ENCODE results near the gene JOSD2. TPM values are rescaled to one million over a fixed set of nuclear protein-coding genes. Genes with fewer than 3 reads are reported as not detected.

JOSD2 gene, protein sequence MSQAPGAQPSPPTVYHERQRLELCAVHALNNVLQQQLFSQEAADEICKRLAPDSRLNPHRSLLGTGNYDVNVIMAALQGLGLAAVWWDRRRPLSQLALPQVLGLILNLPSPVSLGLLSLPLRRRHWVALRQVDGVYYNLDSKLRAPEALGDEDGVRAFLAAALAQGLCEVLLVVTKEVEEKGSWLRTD
- total RNA-seq = 19.4 and 22.8 TPM in 2 replicates

DNA sequence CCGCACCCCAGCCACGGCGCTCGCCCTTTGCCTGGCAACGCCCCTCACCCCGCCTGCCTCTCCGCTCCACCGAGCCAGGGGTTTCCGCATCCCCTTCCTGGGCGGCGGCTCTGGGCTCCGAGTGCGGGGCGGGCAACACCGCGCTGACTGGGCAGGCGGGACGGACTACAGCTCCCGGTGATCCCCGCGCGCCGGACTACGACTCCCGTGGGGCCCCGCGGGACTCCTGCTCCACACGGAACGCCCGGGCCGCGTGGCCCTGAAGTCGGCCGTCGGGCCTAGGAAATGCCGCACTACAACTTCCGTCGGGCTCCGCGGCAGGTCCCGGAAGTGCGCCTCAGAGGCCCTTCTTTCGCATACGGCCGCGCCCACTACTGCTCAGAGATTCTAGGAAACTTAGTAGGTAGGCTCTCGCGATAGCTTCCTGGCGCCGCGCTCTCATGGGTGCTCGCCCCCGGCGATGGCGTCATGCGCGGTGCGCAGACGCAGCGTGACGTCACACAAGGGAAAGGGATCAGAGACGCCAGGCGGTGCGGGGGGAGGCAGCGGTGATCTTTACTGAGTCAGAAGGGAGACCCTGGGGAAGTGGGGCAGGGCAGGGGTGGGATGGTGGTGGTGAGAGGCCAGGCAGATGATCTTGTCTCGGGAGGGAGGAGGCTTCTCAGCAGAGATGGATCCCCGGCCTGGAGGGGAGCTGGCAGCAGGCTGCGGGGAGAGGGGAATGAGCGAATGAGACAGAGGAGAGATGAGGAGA lies at the start of gene JOSD2:
JOSD2 (minus strand) TSS at position 123 of the 754 bp plus-strand sequence. CDS start 760 bp downstream, outside the sequence.
- H3K4me1 ChIP-seq (ENCODE audit: insufficient read depth, low read length) = peaks cover 8% of the 10 kb centered on the region
- peak within 1 kb of the TSS; percentile 51 for H3K27ac ChIP-seq (ENCODE audit: low read depth, low read length)
- H3K4me3 ChIP-seq (ENCODE audit: insufficient read depth, low read length) = peak within 1 kb of the TSS; percentile 96
- H2AFZ ChIP-seq (ENCODE audit: low read length) = peak within 1 kb of the TSS; percentile 90
- no peaks in the 10 kb centered on the region for H4K20me1 ChIP-seq (ENCODE audit: insufficient read depth, low read length)
- H3K36me3 ChIP-seq (ENCODE audit: insufficient read depth, low read length) = no peaks in the 10 kb centered on the region
- no peaks in the 10 kb centered on the region for H3K9me3 ChIP-seq (ENCODE audit: low read depth, low read length)
- no peaks in the 10 kb centered on the region for H3K27me3 ChIP-seq (ENCODE audit: insufficient read depth, low read length)
- H3K4me2 ChIP-seq (ENCODE audit: insufficient read depth, low read length) = peak within 1 kb of the TSS; percentile 96
- H3K79me2 ChIP-seq (ENCODE audit: insufficient read depth, low read length) = peaks cover 8% of the 10 kb centered on the region
- DNase-seq (ENCODE audit: insufficient read length, low spot score, missing footprints) = peak; percentile 100
- TF ChIP-seq, protein P1, sequence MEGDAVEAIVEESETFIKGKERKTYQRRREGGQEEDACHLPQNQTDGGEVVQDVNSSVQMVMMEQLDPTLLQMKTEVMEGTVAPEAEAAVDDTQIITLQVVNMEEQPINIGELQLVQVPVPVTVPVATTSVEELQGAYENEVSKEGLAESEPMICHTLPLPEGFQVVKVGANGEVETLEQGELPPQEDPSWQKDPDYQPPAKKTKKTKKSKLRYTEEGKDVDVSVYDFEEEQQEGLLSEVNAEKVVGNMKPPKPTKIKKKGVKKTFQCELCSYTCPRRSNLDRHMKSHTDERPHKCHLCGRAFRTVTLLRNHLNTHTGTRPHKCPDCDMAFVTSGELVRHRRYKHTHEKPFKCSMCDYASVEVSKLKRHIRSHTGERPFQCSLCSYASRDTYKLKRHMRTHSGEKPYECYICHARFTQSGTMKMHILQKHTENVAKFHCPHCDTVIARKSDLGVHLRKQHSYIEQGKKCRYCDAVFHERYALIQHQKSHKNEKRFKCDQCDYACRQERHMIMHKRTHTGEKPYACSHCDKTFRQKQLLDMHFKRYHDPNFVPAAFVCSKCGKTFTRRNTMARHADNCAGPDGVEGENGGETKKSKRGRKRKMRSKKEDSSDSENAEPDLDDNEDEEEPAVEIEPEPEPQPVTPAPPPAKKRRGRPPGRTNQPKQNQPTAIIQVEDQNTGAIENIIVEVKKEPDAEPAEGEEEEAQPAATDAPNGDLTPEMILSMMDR (IDR thresholded peaks at IDR 0.05; ENCODE audit: extremely low read depth, low read depth, low read length) = no peak

DNA sequence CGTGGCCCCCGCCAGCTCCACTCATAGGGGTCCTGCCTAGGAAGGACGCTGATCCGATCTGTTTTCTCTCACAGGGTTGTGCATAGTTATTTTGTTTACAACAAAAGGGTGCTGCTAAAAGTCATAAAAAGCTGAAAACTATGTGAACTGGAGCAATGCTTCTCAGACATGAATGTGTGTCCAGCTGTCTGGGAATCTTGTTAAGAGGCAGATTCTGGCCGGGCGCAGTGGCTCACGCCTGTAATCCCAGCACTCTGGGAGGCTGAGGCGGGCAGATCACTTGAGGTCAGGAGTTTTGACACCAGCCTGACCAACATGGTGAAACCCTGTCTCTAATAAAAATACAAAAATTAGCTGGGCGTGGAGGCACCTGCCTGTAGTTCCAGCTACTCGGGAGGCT lies 48.6 kb upstream of the JOSD2 start:
- Histone ChIP-seq H3K4me3 (ENCODE audit: insufficient read depth, low read length) (no peak overlapping the region), H3K79me2 (ENCODE audit: insufficient read depth, low read length) (no peaks in the 10 kb centered on the region), H3K27me3 (ENCODE audit: insufficient read depth, low read length) (peaks cover 9% of the 10 kb centered on the region), H4K20me1 (ENCODE audit: insufficient read depth, low read length) (no peaks in the 10 kb centered on the region), H2AFZ (ENCODE audit: low read length) (no peak overlapping the region), H3K27ac (ENCODE audit: low read depth, low read length) (no peak overlapping the region), H3K4me2 (ENCODE audit: insufficient read depth, low read length) (no peak overlapping the region), H3K4me1 (ENCODE audit: insufficient read depth, low read length) (peaks cover 3% of the 10 kb centered on the region), H3K9me3 (ENCODE audit: low read depth, low read length) (no peaks in the 10 kb centered on the region), H3K36me3 (ENCODE audit: insufficient read depth, low read length) (no peaks in the 10 kb centered on the region)
- no peak for DNase-seq (ENCODE audit: insufficient read length, low spot score, missing footprints)
- TF ChIP-seq, protein P1 (IDR thresholded peaks at IDR 0.05; ENCODE audit: extremely low read depth, low read depth, low read length) = no peak

DNA sequence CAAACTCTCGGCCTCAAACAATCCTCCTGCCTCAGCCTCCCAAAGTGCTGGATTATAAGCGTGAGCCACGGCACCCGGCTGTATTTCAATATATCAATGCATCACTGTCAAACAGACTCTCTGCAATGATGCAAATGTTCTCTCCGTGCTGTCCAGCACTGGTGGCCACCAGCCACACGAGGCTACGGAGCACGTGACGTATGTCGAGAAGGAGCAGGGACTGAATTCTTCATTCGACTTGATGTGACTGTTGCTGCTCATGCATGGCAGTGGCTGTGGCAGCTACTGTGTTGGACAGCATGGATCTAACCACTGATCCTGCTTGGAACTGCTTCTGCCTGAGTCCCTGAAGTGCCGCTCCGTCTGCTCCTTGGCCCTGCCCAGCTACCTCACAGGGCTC lies 47.5 kb upstream of the JOSD2 start:
- Histone ChIP-seq H4K20me1 (ENCODE audit: insufficient read depth, low read length) (no peaks in the 10 kb centered on the region), H3K27me3 (ENCODE audit: insufficient read depth, low read length) (peaks cover 9% of the 10 kb centered on the region), H3K4me3 (ENCODE audit: insufficient read depth, low read length) (no peak overlapping the region), H3K4me1 (ENCODE audit: insufficient read depth, low read length) (peaks cover 3% of the 10 kb centered on the region), H3K9me3 (ENCODE audit: low read depth, low read length) (no peaks in the 10 kb centered on the region), H3K79me2 (ENCODE audit: insufficient read depth, low read length) (no peaks in the 10 kb centered on the region), H3K36me3 (ENCODE audit: insufficient read depth, low read length) (no peaks in the 10 kb centered on the region), H3K27ac (ENCODE audit: low read depth, low read length) (no peak overlapping the region), H3K4me2 (ENCODE audit: insufficient read depth, low read length) (no peak overlapping the region), H2AFZ (ENCODE audit: low read length) (no peak overlapping the region)
- peak; percentile 73 for DNase-seq (ENCODE audit: insufficient read length, low spot score, missing footprints)
- TF ChIP-seq, protein P1 (IDR thresholded peaks at IDR 0.05; ENCODE audit: extremely low read depth, low read depth, low read length) = no peak

DNA sequence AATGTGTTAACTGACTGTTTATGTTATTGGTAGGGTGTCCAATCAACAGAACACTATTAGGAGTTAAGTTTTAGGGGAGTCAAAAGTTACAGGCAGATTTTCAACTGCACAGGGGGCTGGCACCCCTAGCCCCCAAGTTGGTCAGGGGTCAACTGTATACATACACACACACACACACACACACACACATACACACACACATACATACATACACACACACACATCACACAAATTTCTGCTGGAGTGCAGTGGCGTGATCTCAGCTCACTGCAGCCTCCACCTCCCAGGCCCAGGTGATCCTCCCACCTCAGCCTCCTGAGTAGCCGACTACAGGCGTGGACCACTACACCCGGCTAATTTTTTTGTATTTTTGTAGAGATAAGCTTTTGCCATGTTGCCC lies 47.0 kb upstream of the JOSD2 start:
- peaks cover 9% of the 10 kb centered on the region for H3K27me3 ChIP-seq (ENCODE audit: insufficient read depth, low read length)
- H3K4me2 ChIP-seq (ENCODE audit: insufficient read depth, low read length) = no peak overlapping the region
- TF ChIP-seq, protein P1 (IDR thresholded peaks at IDR 0.05; ENCODE audit: extremely low read depth, low read depth, low read length) = no peak
- H4K20me1 ChIP-seq (ENCODE audit: insufficient read depth, low read length) = no peaks in the 10 kb centered on the region
- no peak for DNase-seq (ENCODE audit: insufficient read length, low spot score, missing footprints)
- no peak overlapping the region for H2AFZ ChIP-seq (ENCODE audit: low read length)
- H3K9me3 ChIP-seq (ENCODE audit: low read depth, low read length) = no peaks in the 10 kb centered on the region
- H3K4me3 ChIP-seq (ENCODE audit: insufficient read depth, low read length) = no peak overlapping the region
- no peak overlapping the region for H3K27ac ChIP-seq (ENCODE audit: low read depth, low read length)
- no peaks in the 10 kb centered on the region for H3K79me2 ChIP-seq (ENCODE audit: insufficient read depth, low read length)
- no peaks in the 10 kb centered on the region for H3K36me3 ChIP-seq (ENCODE audit: insufficient read depth, low read length)
- H3K4me1 ChIP-seq (ENCODE audit: insufficient read depth, low read length) = peaks cover 3% of the 10 kb centered on the region

All from osteoblast (primary cell).